HepG2 (cell line): ENCODE measurements around the gene NRP1. TPM values are rescaled to one million over a fixed set of nuclear protein-coding genes. Genes with fewer than 3 reads are reported as not detected.
A peak's percentile ranks its signal among the peaks of the same experiment; 100 is the strongest.

Source experiments
- AHR ChIP-seq: IDR thresholded peaks from 2 replicates; pipeline ENCODE4 v1.6.1; 2018; ENCODE audit warnings: missing genetic modification reagents, missing compliant biosample characterization
- ARID3A ChIP-seq: IDR thresholded peaks from 2 replicates; pipeline ENCODE4 v1.6.1; 2012; ENCODE audit warnings: low read depth, low read length, improper control_type of control experiment
- HOXA5 ChIP-seq: sonication (generic); formaldehyde crosslinking; IDR thresholded peaks from 2 replicates; pipeline ENCODE4 v1.4.0; 2020; ENCODE audit warnings: missing genetic modification reagents
- MNT ChIP-seq: fragments of 450-650 bp; IDR thresholded peaks from 2 replicates; pipeline ENCODE4 v1.6.1; 2016
- NFIB ChIP-seq: sonication (generic); formaldehyde crosslinking; IDR thresholded peaks from 2 replicates; pipeline ENCODE4 v1.9.0; 2021; ENCODE audit warnings: missing genetic modification reagents, mild to moderate bottlenecking, borderline replicate concordance
- PLSCR1 ChIP-seq: sonication (generic); formaldehyde crosslinking; IDR thresholded peaks from 2 replicates; pipeline ENCODE4 v1.5.0; 2020; ENCODE audit warnings: missing genetic modification reagents, mild to moderate bottlenecking, borderline replicate concordance
- SOX13 ChIP-seq, 3 experiments: fragments of 450-650 bp in 1 of 3; sonication (generic) in 1 of 3; formaldehyde crosslinking in 1 of 3; IDR thresholded peaks in 2 of 3; conservative IDR thresholded peaks in 1 of 3; 2 replicates each; pipeline versions ENCODE4 v1.5.0 to v1.6.1; 2016 to 2020; ENCODE audit warnings: antibody characterized with exemption in 1 of 3, mild to moderate bottlenecking in 1 of 3, missing compliant biosample characterization in 1 of 3, missing genetic modification reagents in 1 of 3, moderate library complexity in 1 of 3
- ZGPAT ChIP-seq: IDR thresholded peaks from 2 replicates; pipeline ENCODE4 v1.6.1; 2016; ENCODE audit warnings: mild to moderate bottlenecking
- ZHX2 ChIP-seq, 2 experiments: sonication (generic) in 1 of 2; formaldehyde crosslinking in 1 of 2; IDR thresholded peaks; 2 replicates each; pipeline versions ENCODE4 v1.6.1 to v1.9.0; 2014 to 2022; ENCODE audit warnings: antibody characterized with exemption in 1 of 2, borderline replicate concordance in 1 of 2, inconsistent platforms in 1 of 2, low read depth in 1 of 2, missing genetic modification reagents in 1 of 2
- ZNF17 ChIP-seq: sonication (generic); formaldehyde crosslinking; IDR thresholded peaks from 2 replicates; pipeline ENCODE4 v1.5.0; 2020; ENCODE audit warnings: mild to moderate bottlenecking, missing genetic modification reagents
- ZNF513 ChIP-seq: sonication (generic); formaldehyde crosslinking; conservative IDR thresholded peaks from 2 replicates; pipeline ENCODE4 v1.5.0; 2020; ENCODE audit warnings: missing genetic modification reagents
- ZNF563 ChIP-seq: sonication (generic); formaldehyde crosslinking; IDR thresholded peaks from 2 replicates; pipeline ENCODE4 v1.8.0; 2022; ENCODE audit warnings: mild to moderate bottlenecking, moderate library complexity, missing genetic modification reagents
- ZNF747 ChIP-seq: sonication (generic); formaldehyde crosslinking; IDR thresholded peaks from 2 replicates; pipeline ENCODE4 v1.8.1; 2023; ENCODE audit warnings: missing genetic modification reagents, mild to moderate bottlenecking, borderline replicate concordance
- ZZZ3 ChIP-seq: sonication (generic); formaldehyde crosslinking; IDR thresholded peaks from 2 replicates; pipeline ENCODE4 v1.4.0; 2020; ENCODE audit warnings: missing genetic modification reagents, mild to moderate bottlenecking, borderline replicate concordance
- polyA plus RNA-seq, 8 experiments: library from polyadenylated mRNA; depleted of rRNA in 3 of 8; stranded (reverse) in 7 of 8; unstranded in 1 of 8; fragments of >200 nt; fragmentation: Illumina TruSeq in 4 of 8; extraction: Trizol in 4 of 8; gene quantifications; 2 replicates each; pipeline versions ENCODE4 v1.2.1 to v1.2.3, GENCODE V29; 2011 to 2016; ENCODE audit warnings: low read depth in 4 of 8, missing spikeins in 1 of 8, mixed read lengths in 1 of 8; ENCODE audit not compliant: insufficient read depth in 1 of 8
- total RNA-seq, 5 experiments: library from RNA; depleted of rRNA; stranded (reverse); fragments of >200 nt; fragmentation: Illumina TruSeq; extraction: Trizol; gene quantifications; 2 replicates each; pipeline ENCODE4 v1.2.3, GENCODE V29; 2016; ENCODE audit warnings: low read depth in 1 of 5

Gene NRP1
- total and polyA plus RNA-seq, 2 of the 13 experiments (the other 11 are each of a cell fraction or from before 2014, with no cell fraction given): 5.3 to 5.8 TPM

GRCh38 chr10:33257439-33258080 lies 76.9 kb downstream of the NRP1 start (continued):
- TF ChIP-seq SOX13 (IDR thresholded peaks at IDR 0.05) (no peak), SOX13 (CRISPR knock-in tag; conservative IDR thresholded peaks at IDR 0.05 in 1 of 2, IDR thresholded peaks at IDR 0.05 in 1 of 2) (peak in 1 of 2 experiments; percentile 50; a peak in 1 of 4 replicates), AHR (CRISPR knock-in tag) (no peak), ZNF747 (CRISPR knock-in tag) (no peak), ZNF563 (no peak), ZHX2 (IDR thresholded peaks at IDR 0.05; ENCODE audit: low read depth) (no peak), ZHX2 (CRISPR knock-in tag; IDR thresholded peaks at IDR 0.05; ENCODE audit: borderline replicate concordance) (no peak), ZZZ3 (CRISPR knock-in tag) (no peak), MNT (no peak), ZGPAT (CRISPR knock-in tag) (peak; percentile 43; the same call in 1 of the 2 replicates), ZNF513 (CRISPR knock-in tag) (no peak), NFIB (CRISPR knock-in tag) (no peak), PLSCR1 (CRISPR knock-in tag) (no peak), ARID3A (no peak), HOXA5 (CRISPR knock-in tag) (no peak), ZNF17 (CRISPR knock-in tag) (no peak)
